Stimulated activated CD4-positive, alpha-beta T cell treated with anti-CD3 and anti-CD28 coated beads, Interleukin-1b, Interleukin-23, amount 100 ng/mL, for 4 hours (primary cell): ENCODE results near the gene GON4L.
"Not testable (repeated sequence)": the region's sequence is repeated elsewhere in the genome, so short reads cannot be mapped to it uniquely, and the experiment has no call there.

ENCODE experiments used
- DNase-seq, 2 donors: peaks; one replicate each; pipeline ENCODE4 v3.0.0-alpha.2; 2020; ENCODE audit warnings: low read depth in 2 of 2

Gene GON4L

GRCh38 chr1:155745284-155746228, 111.5 kb downstream of the GON4L start:
- peak; percentile 92 to 99 for DNase-seq

GRCh38 chr1:155744711-155745283, 112.2 kb downstream of the GON4L start:
- no peak for DNase-seq

GRCh38 chr1:155741908-155742307, 115.1 kb downstream of the GON4L start:
- DNase-seq: no peak

- no peak for DNase-seq
These were observed 116.0 kb downstream of the GON4L start for GRCh38 chr1:155740995-155741394.

- DNase-seq: peak in 1 of 2 donors; percentile 31
These were observed 127.7 kb downstream of the GON4L start for GRCh38 chr1:155729031-155729898.

GRCh38 chr1:155725142-155725541, 131.9 kb downstream of the GON4L start:
- DNase-seq: no peak

GRCh38 chr1:155719703-155720102, 137.3 kb downstream of the GON4L start:
- DNase-seq: no peak

- DNase-seq: not testable (repeated sequence)
These were observed 138.4 kb downstream of the GON4L start for GRCh38 chr1:155718524-155719115.

- no peak for DNase-seq
These were observed 140.0 kb downstream of the GON4L start for GRCh38 chr1:155717041-155717440.

- DNase-seq: no peak
These were observed 141.2 kb downstream of the GON4L start for GRCh38 chr1:155715777-155716176.

- DNase-seq: not testable (repeated sequence)
These were observed 142.0 kb downstream of the GON4L start for GRCh38 chr1:155715056-155715455.

GRCh38 chr1:155713075-155713474, 143.9 kb downstream of the GON4L start:
- no peak for DNase-seq

GRCh38 chr1:155712636-155713035, 144.4 kb downstream of the GON4L start:
- not testable (repeated sequence) for DNase-seq

- DNase-seq: not testable (repeated sequence)
These were observed 145.6 kb downstream of the GON4L start for GRCh38 chr1:155711457-155711856.

- no peak for DNase-seq
These were observed 147.6 kb downstream of the GON4L start for GRCh38 chr1:155709391-155709790.

- no peak for DNase-seq
These were observed 150.9 kb downstream of the GON4L start for GRCh38 chr1:155706139-155706538.

GRCh38 chr1:155704414-155704813, 152.6 kb downstream of the GON4L start:
- DNase-seq: not testable (repeated sequence)

- no peak for DNase-seq
These were observed 153.8 kb downstream of the GON4L start for GRCh38 chr1:155703216-155703615.

GRCh38 chr1:155701675-155702074, 155.3 kb downstream of the GON4L start:
- not testable (repeated sequence) for DNase-seq
